A673 (cell line): ENCODE measurements around the gene CPTP. TPM values are rescaled to one million over a fixed set of nuclear protein-coding genes. Genes with fewer than 3 reads are reported as not detected.

Source experiments
- BruUV-seq: library from RNA; stranded (reverse); fragments of 400-500 nt; replicated peaks from 2 replicates; lab custom pipeline; 2021; lab: Mats Ljungman, UMichigan
- CTCF ChIA-PET: fragments of 300-600 bp; sonication (Branson Sonifier 250); formaldehyde crosslinking; loops from one replicate; lab custom pipeline; 2022; ENCODE audit warnings: antibody characterized with exemption; lab: Charles Lee
- POLR2A ChIA-PET: fragments of 300-600 bp; sonication (Branson Sonifier 250); formaldehyde crosslinking; loops from one replicate; lab custom pipeline; 2022; ENCODE audit warnings: antibody characterized with exemption; ENCODE audit not compliant: low non-redundant PET; lab: Charles Lee
- DNase-seq: peaks from one replicate; pipeline ENCODE4 v3.0.0-alpha.2; 2015; ENCODE audit warnings: low spot score
- H3K27ac ChIP-seq: fragments of 200-600 bp; sonication (generic); 2 replicates; pipeline ENCODE4 v1.5.1; 2016; ENCODE audit warnings: mixed run types, low read depth, mild to moderate bottlenecking, mixed read lengths, antibody characterized with exemption, low read length; ENCODE audit not compliant: poor library complexity, severe bottlenecking
- H3K27me3 ChIP-seq: fragments of 200-600 bp; sonication (generic); replicated peaks from 2 replicates; pipeline ENCODE4 v1.6.1; 2017; ENCODE audit warnings: mixed run types, low read depth, mild to moderate bottlenecking, mixed read lengths, antibody characterized with exemption, low read length; ENCODE audit not compliant: insufficient read depth, poor library complexity
- H3K36me3 ChIP-seq: fragments of 200-600 bp; sonication (generic); 2 replicates; pipeline ENCODE4 v1.6.1; 2016; ENCODE audit warnings: mixed run types, mild to moderate bottlenecking, mixed read lengths, antibody characterized with exemption, low read length; ENCODE audit not compliant: insufficient read depth, poor library complexity, severe bottlenecking
- H3K4me1 ChIP-seq: fragments of 200-600 bp; sonication (generic); 2 replicates; pipeline ENCODE4 v1.6.1; 2017; ENCODE audit warnings: mixed run types, mild to moderate bottlenecking, mixed read lengths, antibody characterized with exemption, low read length; ENCODE audit not compliant: insufficient read depth, poor library complexity, severe bottlenecking
- H3K4me3 ChIP-seq: fragments of 200-600 bp; sonication (generic); 2 replicates; pipeline ENCODE4 v1.5.1; 2016; ENCODE audit warnings: low read depth, mixed run types, mild to moderate bottlenecking, mixed read lengths, low read length; ENCODE audit not compliant: poor library complexity, severe bottlenecking
- H3K9me3 ChIP-seq: fragments of 200-600 bp; sonication (generic); 2 replicates; pipeline ENCODE4 v1.6.1; 2016; ENCODE audit warnings: mixed run types, low read depth, mild to moderate bottlenecking, mixed read lengths, antibody characterized with exemption, low read length; ENCODE audit not compliant: poor library complexity, severe bottlenecking
- EZH2 ChIP-seq: fragments of 200-600 bp; sonication (generic); IDR thresholded peaks from 2 replicates; pipeline ENCODE4 v1.6.1; 2017; ENCODE audit warnings: borderline replicate concordance, low read depth, mild to moderate bottlenecking, mixed read lengths, antibody characterized with exemption, low read length; ENCODE audit not compliant: poor library complexity, severe bottlenecking
- intact Hi-C: fragments of 100-400 bp; cut with micrococcal nuclease; formaldehyde crosslinking; loops from one replicate; pipeline ENCODE4 v1.10.0; 2022; ENCODE audit not compliant: unreplicated experiment
- total RNA-seq: library from RNA; stranded (reverse); gene quantifications from 2 replicates; pipeline ENCODE4 v1.2.3, GENCODE V29; 2021
- TF ChIP-seq, protein P1 (sequence below): fragments of 300-800, 200-600 bp; sonication (generic); conservative IDR thresholded peaks from 2 replicates; pipeline ENCODE4 v1.5.1; 2017; ENCODE audit warnings: low read depth, mild to moderate bottlenecking, antibody characterized with exemption, low read length, moderate library complexity, mixed read lengths

CPTP gene
- total RNA-seq, 1 experiment from 2014 or later: 17.0 TPM

DNA sequence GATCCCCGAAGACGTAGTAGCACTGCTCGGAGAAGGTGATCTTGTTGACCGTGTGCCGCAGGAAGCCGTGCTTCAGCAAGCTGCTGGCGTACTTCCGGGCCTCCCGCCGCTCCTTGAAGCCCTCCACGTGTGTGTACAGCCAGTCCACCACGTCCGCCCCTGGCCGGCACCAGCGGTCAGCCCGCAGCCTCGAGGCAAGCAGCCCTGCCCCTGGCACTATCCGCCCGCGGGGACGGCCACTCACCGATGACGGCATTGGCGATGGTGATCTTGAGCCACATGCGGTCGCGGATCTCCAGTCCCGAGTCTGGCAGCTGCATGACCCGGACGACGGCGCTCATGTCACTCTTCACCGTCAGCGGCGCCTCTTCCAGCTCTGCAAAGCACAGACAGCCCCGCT is 13.7 kb downstream of the CPTP start:
- no TSS peak for BruUV-seq
- no peak for DNase-seq
- POLR2A ChIA-PET: no interaction called here
- peaks cover 9% of the 10 kb centered on the region for H3K36me3 ChIP-seq
- no peaks in the 10 kb centered on the region for H3K9me3 ChIP-seq
- intact Hi-C loops: no loop called here
- no peaks in the 10 kb centered on the region for H3K4me1 ChIP-seq
- TF ChIP-seq, protein P1, sequence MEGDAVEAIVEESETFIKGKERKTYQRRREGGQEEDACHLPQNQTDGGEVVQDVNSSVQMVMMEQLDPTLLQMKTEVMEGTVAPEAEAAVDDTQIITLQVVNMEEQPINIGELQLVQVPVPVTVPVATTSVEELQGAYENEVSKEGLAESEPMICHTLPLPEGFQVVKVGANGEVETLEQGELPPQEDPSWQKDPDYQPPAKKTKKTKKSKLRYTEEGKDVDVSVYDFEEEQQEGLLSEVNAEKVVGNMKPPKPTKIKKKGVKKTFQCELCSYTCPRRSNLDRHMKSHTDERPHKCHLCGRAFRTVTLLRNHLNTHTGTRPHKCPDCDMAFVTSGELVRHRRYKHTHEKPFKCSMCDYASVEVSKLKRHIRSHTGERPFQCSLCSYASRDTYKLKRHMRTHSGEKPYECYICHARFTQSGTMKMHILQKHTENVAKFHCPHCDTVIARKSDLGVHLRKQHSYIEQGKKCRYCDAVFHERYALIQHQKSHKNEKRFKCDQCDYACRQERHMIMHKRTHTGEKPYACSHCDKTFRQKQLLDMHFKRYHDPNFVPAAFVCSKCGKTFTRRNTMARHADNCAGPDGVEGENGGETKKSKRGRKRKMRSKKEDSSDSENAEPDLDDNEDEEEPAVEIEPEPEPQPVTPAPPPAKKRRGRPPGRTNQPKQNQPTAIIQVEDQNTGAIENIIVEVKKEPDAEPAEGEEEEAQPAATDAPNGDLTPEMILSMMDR: no peak
- no peak overlapping the region for H3K4me3 ChIP-seq
- no peaks in the 10 kb centered on the region for H3K27me3 ChIP-seq
- CTCF ChIA-PET: no interaction called here
- H3K27ac ChIP-seq: no peak overlapping the region

DNA sequence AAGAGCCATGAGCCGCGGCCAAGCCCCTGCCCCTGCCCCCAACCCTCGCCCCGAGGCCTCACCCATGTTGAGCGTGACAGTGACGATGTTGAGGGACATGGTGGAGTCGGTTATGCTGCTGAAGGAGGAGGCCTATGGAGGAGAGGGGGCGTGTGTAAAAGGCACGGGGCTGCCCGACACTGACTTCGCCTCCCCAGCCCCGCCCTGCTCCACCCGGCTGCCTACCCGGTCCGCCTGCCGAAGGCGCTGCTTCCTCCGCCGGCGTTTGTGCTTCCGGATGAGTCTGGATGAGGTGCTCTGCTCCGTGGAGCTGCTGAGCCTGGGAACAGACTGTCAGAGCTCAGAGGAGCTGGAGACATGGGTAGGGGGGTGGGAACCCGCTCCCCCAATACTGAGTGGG is 15.6 kb downstream of the CPTP start:
- Histone ChIP-seq H3K9me3 (no peaks in the 10 kb centered on the region), H3K27me3 (no peaks in the 10 kb centered on the region), H3K4me3 (no peak overlapping the region), H3K36me3 (peaks cover 9% of the 10 kb centered on the region), H3K27ac (no peak overlapping the region), H3K4me1 (no peaks in the 10 kb centered on the region)
- TF ChIP-seq, protein P1: no peak
- TF ChIP-seq EZH2: no peak
- BruUV-seq: no TSS peak
- POLR2A ChIA-PET: no interaction called here
- intact Hi-C loops: no loop called here
- no peak for DNase-seq
- CTCF ChIA-PET: no interaction called here

- ChIA-PET CTCF (no interaction called here), POLR2A (no interaction called here)
- BruUV-seq: no TSS peak
- TF ChIP-seq EZH2: no peak
- TF ChIP-seq, protein P1: no peak
- Histone ChIP-seq H3K4me3 (no peak overlapping the region), H3K36me3 (peaks cover 9% of the 10 kb centered on the region), H3K9me3 (no peaks in the 10 kb centered on the region), H3K4me1 (no peaks in the 10 kb centered on the region), H3K27me3 (no peaks in the 10 kb centered on the region), H3K27ac (no peak overlapping the region)
- intact Hi-C loops: no loop called here
- no peak for DNase-seq
Observed at GRCh38 chr1:1340791-1341548, 16.4 kb downstream of the CPTP start.
